ENCODE data around the gene MTARC1.

DNA sequence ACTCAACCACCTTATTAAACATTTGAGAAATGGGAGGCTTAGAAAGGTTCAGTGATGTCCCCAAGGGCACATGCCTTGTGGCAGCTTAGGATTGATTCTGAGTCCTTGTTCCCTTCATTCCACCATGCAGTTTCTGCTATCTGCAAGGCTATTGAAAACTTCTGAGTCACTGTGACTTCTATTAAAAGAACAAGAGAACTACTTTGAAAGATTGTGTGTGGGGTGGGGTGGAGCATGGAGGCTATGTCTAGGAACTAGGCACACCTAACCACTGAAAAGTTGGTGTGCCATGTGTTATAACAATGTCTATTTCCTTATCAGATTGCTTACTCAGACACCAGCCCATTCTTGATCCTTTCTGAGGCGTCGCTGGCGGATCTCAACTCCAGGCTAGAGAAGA is 10.8 kb downstream of the MTARC1 start:
- TF ChIP-seq, protein P1, sequence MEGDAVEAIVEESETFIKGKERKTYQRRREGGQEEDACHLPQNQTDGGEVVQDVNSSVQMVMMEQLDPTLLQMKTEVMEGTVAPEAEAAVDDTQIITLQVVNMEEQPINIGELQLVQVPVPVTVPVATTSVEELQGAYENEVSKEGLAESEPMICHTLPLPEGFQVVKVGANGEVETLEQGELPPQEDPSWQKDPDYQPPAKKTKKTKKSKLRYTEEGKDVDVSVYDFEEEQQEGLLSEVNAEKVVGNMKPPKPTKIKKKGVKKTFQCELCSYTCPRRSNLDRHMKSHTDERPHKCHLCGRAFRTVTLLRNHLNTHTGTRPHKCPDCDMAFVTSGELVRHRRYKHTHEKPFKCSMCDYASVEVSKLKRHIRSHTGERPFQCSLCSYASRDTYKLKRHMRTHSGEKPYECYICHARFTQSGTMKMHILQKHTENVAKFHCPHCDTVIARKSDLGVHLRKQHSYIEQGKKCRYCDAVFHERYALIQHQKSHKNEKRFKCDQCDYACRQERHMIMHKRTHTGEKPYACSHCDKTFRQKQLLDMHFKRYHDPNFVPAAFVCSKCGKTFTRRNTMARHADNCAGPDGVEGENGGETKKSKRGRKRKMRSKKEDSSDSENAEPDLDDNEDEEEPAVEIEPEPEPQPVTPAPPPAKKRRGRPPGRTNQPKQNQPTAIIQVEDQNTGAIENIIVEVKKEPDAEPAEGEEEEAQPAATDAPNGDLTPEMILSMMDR (IDR thresholded peaks at IDR 0.05) = no peak
- no peak for TF ChIP-seq POLR2A (IDR thresholded peaks at IDR 0.05)
